ENCODE measurements around the gene EIF4E. TPM values are rescaled to one million over a fixed set of nuclear protein-coding genes. Genes with fewer than 3 reads are reported as not detected.
"Not testable (repeated sequence)": the region's sequence is repeated elsewhere in the genome, so short reads cannot be mapped to it uniquely, and the experiment has no call there.

The EIF4E gene
- total RNA-seq, 1 donor from 2014 or later = 66.1 TPM

GRCh38 chr4:98921292-98921691 is 7.6 kb downstream of the EIF4E start:
- DNase-seq (ENCODE audit: low spot score) = no peak
- no peaks in the 10 kb centered on the region for H3K9me3 Mint-ChIP-seq (ENCODE audit: low read depth)
- TF ChIP-seq, protein P1, sequence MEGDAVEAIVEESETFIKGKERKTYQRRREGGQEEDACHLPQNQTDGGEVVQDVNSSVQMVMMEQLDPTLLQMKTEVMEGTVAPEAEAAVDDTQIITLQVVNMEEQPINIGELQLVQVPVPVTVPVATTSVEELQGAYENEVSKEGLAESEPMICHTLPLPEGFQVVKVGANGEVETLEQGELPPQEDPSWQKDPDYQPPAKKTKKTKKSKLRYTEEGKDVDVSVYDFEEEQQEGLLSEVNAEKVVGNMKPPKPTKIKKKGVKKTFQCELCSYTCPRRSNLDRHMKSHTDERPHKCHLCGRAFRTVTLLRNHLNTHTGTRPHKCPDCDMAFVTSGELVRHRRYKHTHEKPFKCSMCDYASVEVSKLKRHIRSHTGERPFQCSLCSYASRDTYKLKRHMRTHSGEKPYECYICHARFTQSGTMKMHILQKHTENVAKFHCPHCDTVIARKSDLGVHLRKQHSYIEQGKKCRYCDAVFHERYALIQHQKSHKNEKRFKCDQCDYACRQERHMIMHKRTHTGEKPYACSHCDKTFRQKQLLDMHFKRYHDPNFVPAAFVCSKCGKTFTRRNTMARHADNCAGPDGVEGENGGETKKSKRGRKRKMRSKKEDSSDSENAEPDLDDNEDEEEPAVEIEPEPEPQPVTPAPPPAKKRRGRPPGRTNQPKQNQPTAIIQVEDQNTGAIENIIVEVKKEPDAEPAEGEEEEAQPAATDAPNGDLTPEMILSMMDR (IDR thresholded peaks at IDR 0.05) = no peak
- H3K4me1 Mint-ChIP-seq (ENCODE audit: low read depth) = peaks cover 27% of the 10 kb centered on the region
- peak overlapping the region; percentile 54 for H3K27ac Mint-ChIP-seq (ENCODE audit: unreplicated experiment)
- H3K27me3 Mint-ChIP-seq (ENCODE audit: low read depth) = no peaks in the 10 kb centered on the region
- no peak overlapping the region for H3K4me3 Mint-ChIP-seq (ENCODE audit: unreplicated experiment)
- peaks cover 1% of the 10 kb centered on the region for H3K36me3 Mint-ChIP-seq (ENCODE audit: low read depth)

- TF ChIP-seq, protein P1 (IDR thresholded peaks at IDR 0.05) = no peak
- no peak overlapping the region for H3K4me3 Mint-ChIP-seq (ENCODE audit: unreplicated experiment)
- no peaks in the 10 kb centered on the region for H3K27me3 Mint-ChIP-seq (ENCODE audit: low read depth)
- no peak overlapping the region for H3K27ac Mint-ChIP-seq (ENCODE audit: unreplicated experiment)
- no peaks in the 10 kb centered on the region for H3K9me3 Mint-ChIP-seq (ENCODE audit: low read depth)
- no peak for DNase-seq (ENCODE audit: low spot score)
- H3K36me3 Mint-ChIP-seq (ENCODE audit: low read depth) = no peaks in the 10 kb centered on the region
- peaks cover 28% of the 10 kb centered on the region for H3K4me1 Mint-ChIP-seq (ENCODE audit: low read depth)
Observed at GRCh38 chr4:98919996-98920395, 8.9 kb downstream of the EIF4E start.

DNA sequence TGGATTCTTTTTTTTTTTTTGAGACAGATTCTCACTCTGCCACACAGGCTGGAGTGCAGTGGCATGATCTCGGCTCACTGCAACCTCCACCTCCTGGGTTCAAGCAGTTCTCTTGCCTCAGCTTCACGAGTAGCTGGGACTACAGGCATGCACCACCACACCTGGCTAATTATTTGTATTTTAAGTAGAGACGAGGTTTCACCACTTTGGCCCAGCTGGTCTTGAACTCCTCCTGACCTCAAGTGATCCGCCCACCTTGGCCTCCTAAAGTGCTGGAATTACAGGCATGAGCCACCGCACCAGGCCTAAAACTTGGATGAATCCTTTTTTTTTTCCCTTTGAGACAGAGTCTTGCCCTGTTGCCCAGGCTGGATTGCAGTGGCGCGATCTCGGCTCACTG is 18.2 kb downstream of the EIF4E start:
- Mint-ChIP-seq H3K27ac (ENCODE audit: unreplicated experiment) (peak overlapping the region; percentile 57), H3K4me1 (ENCODE audit: low read depth) (peaks cover 52% of the 10 kb centered on the region)
- H3K4me3 Mint-ChIP-seq (ENCODE audit: unreplicated experiment); DNase-seq (ENCODE audit: low spot score); H3K9me3 Mint-ChIP-seq (ENCODE audit: low read depth); H3K36me3 Mint-ChIP-seq (ENCODE audit: low read depth); H3K27me3 Mint-ChIP-seq (ENCODE audit: low read depth): not testable (repeated sequence)

- Mint-ChIP-seq H3K9me3 (ENCODE audit: low read depth) (no peaks in the 10 kb centered on the region), H3K27ac (ENCODE audit: unreplicated experiment) (peak overlapping the region; percentile 2), H3K36me3 (ENCODE audit: low read depth) (no peaks in the 10 kb centered on the region), H3K4me3 (ENCODE audit: unreplicated experiment) (no peak overlapping the region), H3K27me3 (ENCODE audit: low read depth) (no peaks in the 10 kb centered on the region), H3K4me1 (ENCODE audit: low read depth) (peaks cover 57% of the 10 kb centered on the region)
- TF ChIP-seq, protein P1 (IDR thresholded peaks at IDR 0.05) = no peak
- no peak for DNase-seq (ENCODE audit: low spot score)
Observed at GRCh38 chr4:98909646-98910401, 19.1 kb downstream of the EIF4E start.

DNA sequence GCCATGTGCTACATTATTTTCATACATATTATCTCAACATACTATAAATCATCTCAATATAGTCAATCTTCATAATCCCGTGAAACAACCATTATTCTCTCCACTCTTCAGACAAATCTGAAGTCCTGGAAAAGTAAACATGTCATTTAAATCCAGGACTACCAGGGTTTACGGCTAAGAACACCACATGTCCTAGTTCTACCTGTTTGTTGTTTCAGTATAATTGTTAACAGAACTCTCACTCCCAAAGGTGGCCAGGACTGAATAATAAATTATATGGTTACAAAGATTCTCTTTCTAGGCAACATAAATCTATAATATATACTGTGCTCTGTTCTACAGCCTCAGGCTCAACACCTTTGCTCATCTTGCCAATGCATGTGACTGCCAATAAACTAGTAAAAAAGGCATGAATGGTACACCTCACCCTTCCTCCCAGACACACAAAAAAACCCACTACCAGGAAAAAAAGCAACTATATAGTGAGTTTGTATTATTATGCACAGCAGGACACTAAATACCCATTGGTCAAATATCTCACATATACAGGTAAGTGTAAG is 20.1 kb downstream of the EIF4E start:
- DNase-seq (ENCODE audit: low spot score) = no peak
- Mint-ChIP-seq H3K9me3 (ENCODE audit: low read depth) (no peaks in the 10 kb centered on the region), H3K4me1 (ENCODE audit: low read depth) (peaks cover 59% of the 10 kb centered on the region), H3K36me3 (ENCODE audit: low read depth) (no peaks in the 10 kb centered on the region), H3K4me3 (ENCODE audit: unreplicated experiment) (no peak overlapping the region), H3K27ac (ENCODE audit: unreplicated experiment) (no peak overlapping the region), H3K27me3 (ENCODE audit: low read depth) (no peaks in the 10 kb centered on the region)
- TF ChIP-seq, protein P1 (IDR thresholded peaks at IDR 0.05) = no peak

DNA sequence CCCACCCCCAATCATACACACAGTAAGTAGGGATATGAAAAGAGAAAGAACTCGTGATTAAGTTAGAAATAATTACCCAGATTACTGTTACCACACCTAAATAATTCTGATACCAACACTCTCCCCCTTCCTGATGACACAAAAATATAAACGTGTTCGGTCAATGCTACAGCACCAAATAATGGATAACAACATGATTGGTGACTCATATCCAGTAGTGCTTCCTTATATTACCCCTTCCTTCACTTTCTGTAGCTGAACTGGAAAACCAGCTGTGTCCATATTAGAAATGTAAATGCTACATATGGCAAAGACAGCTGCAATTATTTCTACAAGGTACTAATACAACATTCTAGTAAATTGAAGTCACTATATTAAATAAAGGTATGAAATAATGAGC is 20.8 kb downstream of the EIF4E start:
- peak overlapping the region; percentile 28 for H3K27ac Mint-ChIP-seq (ENCODE audit: unreplicated experiment)
- H3K4me1 Mint-ChIP-seq (ENCODE audit: low read depth) = peaks cover 61% of the 10 kb centered on the region
- no peaks in the 10 kb centered on the region for H3K36me3 Mint-ChIP-seq (ENCODE audit: low read depth)
- TF ChIP-seq, protein P1 (IDR thresholded peaks at IDR 0.05) = no peak
- no peaks in the 10 kb centered on the region for H3K9me3 Mint-ChIP-seq (ENCODE audit: low read depth)
- DNase-seq (ENCODE audit: low spot score) = no peak
- H3K4me3 Mint-ChIP-seq (ENCODE audit: unreplicated experiment) = no peak overlapping the region
- no peaks in the 10 kb centered on the region for H3K27me3 Mint-ChIP-seq (ENCODE audit: low read depth)
